ENCODE measurements around the gene TPGS2. TPM values are rescaled to one million over a fixed set of nuclear protein-coding genes. Genes with fewer than 3 reads are reported as not detected.

Gene TPGS2
- total RNA-seq, 1 experiment from 2014 or later: 62.6 TPM

DNA sequence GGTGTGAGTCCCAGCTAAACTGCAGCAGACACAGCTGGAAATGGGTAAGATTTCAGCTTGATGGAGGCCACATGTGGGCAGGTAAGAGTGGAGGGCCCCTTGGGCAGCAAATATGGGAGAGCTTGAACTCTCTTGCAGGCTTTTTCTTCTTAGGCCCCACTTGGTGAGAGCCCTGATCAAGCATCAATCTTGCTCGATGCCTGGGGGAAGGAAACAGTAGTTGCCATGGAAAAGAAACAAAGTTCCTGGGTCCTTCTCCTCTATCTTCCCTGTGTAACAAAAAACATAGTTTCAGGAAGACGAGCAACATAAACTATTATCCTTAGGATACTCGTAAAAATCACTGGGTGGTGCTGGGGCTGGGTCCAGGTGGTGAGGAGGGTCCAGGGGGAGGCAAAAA is 43.0 kb upstream of the TPGS2 start:
- Histone ChIP-seq H3K4me1 (replicated peaks; ENCODE audit: insufficient read depth) (no peaks in the 10 kb centered on the region), H3K36me3 (ENCODE audit: low read depth) (no peaks in the 10 kb centered on the region), H2AFZ (no peak overlapping the region), H4K20me1 (ENCODE audit: insufficient read depth) (no peaks in the 10 kb centered on the region), H3K27ac (no peak overlapping the region), H3K79me2 (ENCODE audit: low read depth) (no peaks in the 10 kb centered on the region), H3K9me3 (ENCODE audit: insufficient read depth, low read depth) (no peaks in the 10 kb centered on the region), H3K4me2 (no peak overlapping the region), H3K9me2 (ENCODE audit: insufficient read depth) (no peaks in the 10 kb centered on the region), H3K27me3 (ENCODE audit: insufficient read depth, low read depth) (no peaks in the 10 kb centered on the region), H3K4me3 (no peak overlapping the region), H3F3A (ENCODE audit: insufficient read depth, low read depth) (no peaks in the 10 kb centered on the region)
- TF ChIP-seq, protein P1, sequence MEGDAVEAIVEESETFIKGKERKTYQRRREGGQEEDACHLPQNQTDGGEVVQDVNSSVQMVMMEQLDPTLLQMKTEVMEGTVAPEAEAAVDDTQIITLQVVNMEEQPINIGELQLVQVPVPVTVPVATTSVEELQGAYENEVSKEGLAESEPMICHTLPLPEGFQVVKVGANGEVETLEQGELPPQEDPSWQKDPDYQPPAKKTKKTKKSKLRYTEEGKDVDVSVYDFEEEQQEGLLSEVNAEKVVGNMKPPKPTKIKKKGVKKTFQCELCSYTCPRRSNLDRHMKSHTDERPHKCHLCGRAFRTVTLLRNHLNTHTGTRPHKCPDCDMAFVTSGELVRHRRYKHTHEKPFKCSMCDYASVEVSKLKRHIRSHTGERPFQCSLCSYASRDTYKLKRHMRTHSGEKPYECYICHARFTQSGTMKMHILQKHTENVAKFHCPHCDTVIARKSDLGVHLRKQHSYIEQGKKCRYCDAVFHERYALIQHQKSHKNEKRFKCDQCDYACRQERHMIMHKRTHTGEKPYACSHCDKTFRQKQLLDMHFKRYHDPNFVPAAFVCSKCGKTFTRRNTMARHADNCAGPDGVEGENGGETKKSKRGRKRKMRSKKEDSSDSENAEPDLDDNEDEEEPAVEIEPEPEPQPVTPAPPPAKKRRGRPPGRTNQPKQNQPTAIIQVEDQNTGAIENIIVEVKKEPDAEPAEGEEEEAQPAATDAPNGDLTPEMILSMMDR (conservative IDR thresholded peaks at IDR 0.05): no peak
- no peak for TF ChIP-seq EZH2 (IDR thresholded peaks at IDR 0.05; ENCODE audit: low read depth)
- POLR2A ChIA-PET (ENCODE audit: unreplicated experiment): no interaction called here
- CTCF ChIA-PET: no interaction called here
- BruUV-seq (replicated peaks): no TSS peak
- intact Hi-C loops (cut with micrococcal nuclease; ENCODE audit: unreplicated experiment): no loop called here
- no peak for DNase-seq

DNA sequence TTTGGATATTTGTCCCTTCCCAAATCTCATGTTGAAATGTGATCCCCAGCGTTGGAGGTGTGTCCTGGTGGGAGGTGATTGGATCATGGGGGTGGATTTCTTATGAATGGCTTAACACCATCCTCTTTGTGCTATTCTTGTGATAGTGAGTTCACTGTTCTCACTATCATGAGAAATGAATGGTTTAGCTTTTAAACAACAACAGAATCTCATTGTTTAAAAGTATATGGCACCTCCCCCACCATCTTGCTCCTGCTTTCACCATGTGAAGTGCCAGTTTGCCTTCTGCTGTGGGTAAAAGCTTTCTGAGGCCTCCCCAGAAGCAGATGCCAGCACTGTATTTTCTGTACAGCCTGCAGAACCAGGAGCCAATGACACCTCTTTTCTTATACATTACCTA is 38.3 kb upstream of the TPGS2 start:
- no peaks in the 10 kb centered on the region for H3K36me3 ChIP-seq (ENCODE audit: low read depth)
- ChIA-PET CTCF (no interaction called here), POLR2A (ENCODE audit: unreplicated experiment) (no interaction called here)
- H3K27me3 ChIP-seq (ENCODE audit: insufficient read depth, low read depth): no peaks in the 10 kb centered on the region
- TF ChIP-seq, protein P1 (conservative IDR thresholded peaks at IDR 0.05): no peak
- TF ChIP-seq EZH2 (IDR thresholded peaks at IDR 0.05; ENCODE audit: low read depth): no peak
- no peaks in the 10 kb centered on the region for H3K9me3 ChIP-seq (ENCODE audit: insufficient read depth, low read depth)
- H3F3A ChIP-seq (ENCODE audit: insufficient read depth, low read depth): no peaks in the 10 kb centered on the region
- BruUV-seq (replicated peaks): no TSS peak
- no peaks in the 10 kb centered on the region for H3K79me2 ChIP-seq (ENCODE audit: low read depth)
- DNase-seq: no peak
- no peak overlapping the region for H2AFZ ChIP-seq
- H3K27ac ChIP-seq: no peak overlapping the region
- H4K20me1 ChIP-seq (ENCODE audit: insufficient read depth): no peaks in the 10 kb centered on the region
- intact Hi-C loops (cut with micrococcal nuclease; ENCODE audit: unreplicated experiment): no loop called here
- no peaks in the 10 kb centered on the region for H3K9me2 ChIP-seq (ENCODE audit: insufficient read depth)
- H3K4me3 ChIP-seq: no peak overlapping the region
- no peak overlapping the region for H3K4me2 ChIP-seq
- no peaks in the 10 kb centered on the region for H3K4me1 ChIP-seq (replicated peaks; ENCODE audit: insufficient read depth)

DNA sequence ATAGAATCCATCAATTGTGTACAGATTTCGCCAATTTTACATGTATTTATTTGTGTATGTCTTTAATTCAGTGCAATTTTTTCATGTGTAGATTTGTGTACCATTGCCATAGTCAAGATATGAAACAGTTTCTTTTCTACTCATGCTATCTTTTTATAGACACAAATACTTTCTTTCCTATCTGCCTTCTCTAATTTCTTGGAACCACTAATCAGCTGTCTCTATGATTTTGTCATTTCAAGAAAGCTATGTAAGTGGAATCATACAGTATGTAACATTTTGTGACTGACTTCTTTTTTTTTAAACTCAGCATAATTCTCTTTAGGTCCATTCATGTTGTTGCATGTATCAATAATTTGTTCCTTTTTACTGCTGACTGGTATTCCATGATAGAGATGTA is 33.4 kb upstream of the TPGS2 start:
- H4K20me1 ChIP-seq (ENCODE audit: insufficient read depth): no peaks in the 10 kb centered on the region
- POLR2A ChIA-PET (ENCODE audit: unreplicated experiment): interaction anchor here (0.6 kb wide), 1 partner anchor 55 kb away, joined by 3 read pairs; no protein-coding TSS in a partner anchor
- no peaks in the 10 kb centered on the region for H3K79me2 ChIP-seq (ENCODE audit: low read depth)
- H2AFZ ChIP-seq: no peak overlapping the region
- DNase-seq: no peak
- H3K27ac ChIP-seq: no peak overlapping the region
- no peaks in the 10 kb centered on the region for H3K9me3 ChIP-seq (ENCODE audit: insufficient read depth, low read depth)
- BruUV-seq (replicated peaks): no TSS peak
- H3K9me2 ChIP-seq (ENCODE audit: insufficient read depth): no peaks in the 10 kb centered on the region
- TF ChIP-seq, protein P1 (conservative IDR thresholded peaks at IDR 0.05): no peak
- TF ChIP-seq EZH2 (IDR thresholded peaks at IDR 0.05; ENCODE audit: low read depth): no peak
- H3K4me1 ChIP-seq (replicated peaks; ENCODE audit: insufficient read depth): no peaks in the 10 kb centered on the region
- H3F3A ChIP-seq (ENCODE audit: insufficient read depth, low read depth): no peaks in the 10 kb centered on the region
- H3K4me3 ChIP-seq: no peak overlapping the region
- no peaks in the 10 kb centered on the region for H3K27me3 ChIP-seq (ENCODE audit: insufficient read depth, low read depth)
- intact Hi-C loops (cut with micrococcal nuclease; ENCODE audit: unreplicated experiment): no loop called here
- CTCF ChIA-PET: interaction anchor here (0.6 kb wide), 1 partner anchor 12 kb away, joined by 3 read pairs; no protein-coding TSS in a partner anchor
- no peak overlapping the region for H3K4me2 ChIP-seq
- no peaks in the 10 kb centered on the region for H3K36me3 ChIP-seq (ENCODE audit: low read depth)

All from PC-9 (cell line).